NCI-H526 treated with DMSO at 0.1 percent for 48 hours (cell line): ENCODE measurements around the gene PSG1.
A peak's percentile ranks its signal among the peaks of the same experiment; 100 is the strongest.
"Not testable (repeated sequence)": the region's sequence is repeated elsewhere in the genome, so short reads cannot be mapped to it uniquely, and the experiment has no call there.

Source experiments
- DNase-seq: peaks from one replicate; lab custom pipeline; 2025; lab: John Stamatoyannopoulos, UW

The PSG1 gene

DNA sequence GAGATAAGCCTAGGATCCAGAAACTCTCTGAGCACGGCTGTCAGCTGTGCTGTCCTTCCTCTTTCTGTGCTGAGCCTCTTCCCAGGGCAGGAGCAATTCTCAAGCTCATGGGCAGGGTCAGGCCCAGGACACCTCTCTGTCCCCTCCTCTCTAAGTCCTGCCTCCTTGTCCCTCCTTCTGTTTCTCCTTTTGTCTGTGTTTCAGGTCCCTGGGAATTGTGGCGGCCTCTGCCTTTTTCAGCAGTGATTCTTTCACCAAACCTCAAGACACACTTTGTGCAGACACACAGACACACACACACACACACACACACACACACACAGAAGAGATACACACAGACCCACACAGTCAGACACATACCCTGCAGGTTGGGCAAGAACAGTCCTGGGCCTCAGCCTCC is at the start of gene PSG1:
Gene PSG1, minus strand, starts transcription at position 101 of the 400 bp plus-strand sequence. CDS start 132 bp downstream, outside the sequence.
- DNase-seq = no peak

- DNase-seq = no peak
Measured at GRCh38 chr19:42928896-42929295, 49.4 kb upstream of the PSG1 start.

GRCh38 chr19:42926781-42927180 is 47.3 kb upstream of the PSG1 start:
- DNase-seq = no peak

DNA sequence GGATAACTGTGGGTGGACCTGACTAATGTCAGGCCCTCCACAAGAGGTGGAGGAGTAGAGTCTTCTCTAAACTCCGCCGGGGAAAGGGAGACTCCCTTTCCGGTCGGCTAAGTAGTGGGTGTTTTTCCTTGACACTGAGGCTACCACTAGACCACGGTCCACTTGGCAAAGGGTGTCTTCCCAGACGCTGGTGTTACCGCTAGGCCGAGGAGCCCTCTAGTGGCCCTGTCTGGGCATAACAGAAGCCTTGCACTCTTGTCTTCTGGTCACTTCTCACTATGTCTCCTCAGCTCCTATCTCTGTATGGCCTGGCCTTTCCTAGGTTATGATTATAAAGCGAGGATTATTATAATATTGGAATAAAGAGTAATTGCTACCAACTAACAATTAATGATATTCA is 43.6 kb upstream of the PSG1 start:
- DNase-seq = peak; percentile 21

GRCh38 chr19:42920971-42921370 is 41.5 kb upstream of the PSG1 start:
- DNase-seq = not testable (repeated sequence)

DNA sequence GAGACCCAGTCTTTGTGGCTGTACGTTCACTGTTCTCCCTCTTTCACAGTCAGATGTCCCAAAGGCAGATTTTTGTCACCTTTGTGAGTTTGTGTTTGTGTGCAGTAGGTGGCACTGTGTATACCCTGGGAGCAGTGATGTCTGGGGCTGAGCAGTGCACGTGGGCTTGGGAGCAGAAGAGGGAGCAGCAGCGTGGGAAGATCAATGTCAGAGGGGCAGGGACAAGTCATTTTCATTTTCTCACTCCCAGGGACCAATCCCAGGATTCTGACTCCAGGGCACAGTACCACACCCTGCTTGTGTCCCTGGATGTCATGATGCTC is 40.2 kb upstream of the PSG1 start:
- DNase-seq = no peak

DNA sequence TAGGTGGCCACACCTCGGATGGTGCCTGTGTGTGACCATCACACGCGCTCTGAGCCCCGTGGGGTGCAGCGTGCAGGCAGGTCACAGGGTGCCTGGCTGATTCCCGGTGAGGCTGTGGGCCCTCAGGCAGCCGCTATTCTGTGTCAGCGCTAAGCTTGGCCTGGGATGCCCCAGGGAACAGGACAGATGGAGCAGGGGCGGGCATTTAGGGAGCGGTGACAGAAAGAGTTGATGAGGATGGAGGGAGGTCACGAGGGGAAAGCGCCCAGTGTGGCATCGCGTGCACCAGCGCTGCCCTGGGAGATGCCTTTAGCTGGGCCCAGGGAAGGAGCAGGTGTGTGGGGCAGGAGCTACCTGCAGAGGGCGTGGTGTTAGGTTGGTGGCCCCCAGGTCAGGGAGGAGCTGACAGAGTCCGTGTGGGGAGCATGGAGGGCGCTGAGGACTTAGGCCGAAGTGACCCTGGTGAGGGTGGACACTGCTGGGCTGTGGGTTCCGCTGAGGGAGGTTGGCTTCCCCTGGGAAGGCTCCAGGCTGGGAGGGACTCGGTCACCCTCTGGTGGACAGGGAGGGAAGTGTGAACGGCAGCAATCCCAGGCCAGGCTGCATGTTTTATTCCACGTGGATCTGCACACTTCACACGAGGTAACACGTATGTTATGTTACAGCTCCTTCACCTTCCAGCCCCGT is 39.7 kb upstream of the PSG1 start:
- DNase-seq = not testable (repeated sequence)

DNA sequence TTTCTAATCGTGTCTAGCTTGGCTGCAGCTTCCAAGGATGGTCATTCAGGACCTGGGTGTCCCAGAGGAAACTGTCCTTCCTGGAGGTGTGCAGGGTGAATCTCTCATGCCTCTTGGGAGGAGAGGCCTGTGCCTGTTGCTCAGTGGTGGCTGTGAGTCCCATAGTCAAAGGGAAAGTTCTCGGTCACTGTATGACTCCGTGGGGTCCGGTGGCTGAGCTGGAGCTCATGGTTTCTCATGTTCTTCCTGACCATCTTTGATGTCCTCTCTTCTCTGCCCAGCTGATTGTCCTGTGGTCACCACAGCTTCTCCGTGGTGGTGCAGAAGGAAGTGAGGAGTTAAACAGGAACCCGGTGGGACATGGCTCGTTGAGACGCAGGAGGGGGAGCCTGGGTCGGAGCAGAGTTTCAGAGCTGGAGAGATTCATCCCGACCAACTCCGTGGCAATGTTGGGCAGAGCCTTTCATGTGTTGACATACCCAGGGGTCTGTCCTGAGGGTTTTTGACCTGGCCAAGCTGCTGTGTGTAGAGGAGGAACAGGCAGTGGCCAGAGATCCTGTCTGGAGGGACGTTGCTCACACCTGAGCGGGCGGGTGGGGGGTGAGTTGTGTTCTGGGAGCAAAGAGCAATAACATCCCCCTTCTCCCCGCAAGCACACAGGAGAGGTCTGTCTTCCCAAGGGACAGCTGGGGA is 39.0 kb upstream of the PSG1 start:
- DNase-seq = not testable (repeated sequence)

DNA sequence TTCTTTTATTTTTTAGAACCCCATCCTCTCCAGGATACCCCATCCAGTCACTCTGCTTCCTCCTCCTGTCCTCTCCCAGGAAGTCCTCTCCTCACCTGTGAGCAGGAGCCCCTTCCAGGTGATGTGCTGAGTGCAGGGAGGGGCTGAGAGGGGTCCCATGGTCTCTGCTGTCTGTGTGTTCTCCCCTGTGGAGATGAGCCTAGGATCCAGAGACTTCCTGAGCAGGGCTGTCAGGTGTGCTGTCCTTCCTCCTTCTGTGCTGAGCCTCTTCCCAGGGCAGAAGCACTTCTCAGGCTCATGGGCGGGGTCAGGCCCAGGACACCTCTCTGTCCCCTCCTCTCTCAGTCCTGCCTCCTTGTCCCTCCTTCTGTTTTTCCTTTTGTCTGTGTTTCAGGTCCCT is 38.1 kb upstream of the PSG1 start, which contains the start of gene PSG6:
Gene PSG6, minus strand, starts transcription at position 261 of the 400 bp plus-strand sequence. Its CDS starts 102 bp downstream, at position 159.
- not testable (repeated sequence) for DNase-seq

DNA sequence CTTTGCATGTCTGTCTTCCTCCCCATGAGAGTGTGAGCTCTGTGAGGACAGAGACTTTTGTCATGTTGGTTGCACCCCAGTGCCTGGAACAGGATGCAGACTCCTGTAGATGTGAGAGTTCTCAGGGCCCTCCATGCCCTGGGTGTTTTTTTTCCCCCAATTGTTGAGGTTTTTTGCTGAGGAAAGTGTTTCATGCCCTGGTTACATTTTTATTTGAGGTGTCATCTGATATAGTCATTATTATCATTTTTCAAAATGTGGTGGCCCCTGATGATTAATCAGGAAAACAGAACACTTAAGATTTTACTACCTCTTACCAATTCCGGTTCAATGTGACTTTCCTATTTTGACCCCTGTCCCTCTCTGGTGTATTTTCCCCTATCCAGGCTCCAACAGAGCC is 37.4 kb upstream of the PSG1 start:
- not testable (repeated sequence) for DNase-seq

DNA sequence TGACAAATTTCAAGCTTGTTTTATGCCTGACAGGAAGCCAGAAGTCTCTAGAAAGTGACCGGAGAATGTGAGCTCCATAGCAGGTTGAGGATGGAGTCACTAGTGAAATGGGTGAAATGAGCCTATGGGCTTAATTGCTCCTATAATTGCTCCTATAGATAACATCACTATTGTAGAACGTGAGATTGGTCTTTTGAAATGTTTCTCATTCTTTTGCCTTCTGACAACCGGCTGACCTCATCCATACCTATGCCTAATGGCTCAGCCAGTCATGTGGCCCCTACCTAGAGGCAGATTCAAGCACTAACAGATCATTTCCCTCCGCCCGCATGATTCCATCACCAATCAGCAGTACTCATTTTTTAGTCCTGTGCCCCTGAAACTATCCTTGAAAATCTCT is 34.0 kb upstream of the PSG1 start:
- DNase-seq = not testable (repeated sequence)

DNA sequence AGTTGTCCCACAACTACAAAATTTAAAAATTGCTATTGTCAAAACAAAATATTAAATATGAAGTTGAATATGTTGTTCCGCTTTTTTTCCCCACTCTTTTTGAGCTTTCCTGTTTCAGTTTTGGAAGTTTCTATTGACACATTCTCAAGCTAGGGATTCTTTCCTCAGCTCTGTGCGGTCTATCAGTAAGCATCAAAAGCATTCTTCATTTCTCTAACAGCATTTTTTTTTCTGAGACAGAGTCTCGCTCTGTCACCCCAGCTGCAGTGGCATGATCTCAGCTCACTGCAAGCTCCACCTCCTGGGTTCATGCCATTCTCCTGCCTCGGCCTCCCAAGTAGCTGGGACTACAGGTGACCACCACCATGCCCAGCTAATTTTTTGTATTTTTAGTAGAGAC is 33.4 kb upstream of the PSG1 start:
- DNase-seq = not testable (repeated sequence)

DNA sequence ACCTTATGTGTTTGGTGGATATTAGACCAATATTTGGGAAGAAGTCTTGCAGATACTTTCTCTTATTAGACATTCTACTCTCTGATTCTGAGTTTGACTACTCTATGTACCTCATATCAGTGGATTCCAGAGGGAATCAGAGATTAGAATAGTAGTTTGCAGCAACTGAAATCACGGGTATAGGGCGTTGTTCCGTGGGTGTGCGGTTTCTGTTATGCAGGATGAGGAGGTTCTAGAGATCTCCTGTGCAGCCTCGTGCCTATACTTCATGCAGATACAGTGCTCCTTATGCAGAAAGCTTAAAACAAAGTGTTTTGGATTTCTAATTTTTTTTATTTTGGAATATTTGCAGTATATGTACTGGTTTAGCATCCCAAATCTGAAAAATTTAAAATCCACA is 32.2 kb upstream of the PSG1 start:
- not testable (repeated sequence) for DNase-seq

- DNase-seq = not testable (repeated sequence)
Measured at GRCh38 chr19:42906162-42906561, 26.6 kb upstream of the PSG1 start.

GRCh38 chr19:42900561-42900960 is 21.0 kb upstream of the PSG1 start:
- DNase-seq = not testable (repeated sequence)

GRCh38 chr19:42899674-42900073 is 20.2 kb upstream of the PSG1 start:
- not testable (repeated sequence) for DNase-seq

- not testable (repeated sequence) for DNase-seq
Measured at GRCh38 chr19:42899110-42899509, 19.6 kb upstream of the PSG1 start.

GRCh38 chr19:42898656-42899055 is 19.1 kb upstream of the PSG1 start:
- not testable (repeated sequence) for DNase-seq

DNA sequence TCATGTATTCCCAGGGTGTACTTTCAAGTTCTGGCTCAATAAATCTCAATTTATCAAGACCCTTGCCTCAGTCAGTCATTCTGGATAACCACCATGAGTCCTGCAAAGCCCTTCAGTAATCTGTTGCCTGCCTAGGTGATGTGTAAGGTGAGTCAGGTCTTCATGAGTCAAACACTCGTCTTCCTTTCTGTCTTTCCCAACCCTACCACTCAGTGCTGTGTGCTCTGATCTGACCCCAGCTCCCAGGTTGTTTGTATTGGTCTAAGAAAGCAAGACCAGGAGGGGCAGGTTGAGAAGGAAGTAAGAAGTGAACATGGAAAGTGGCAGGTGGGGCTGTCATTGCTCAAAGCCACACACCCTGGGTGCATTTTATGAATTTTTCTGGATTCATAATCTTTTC is 18.2 kb upstream of the PSG1 start:
- not testable (repeated sequence) for DNase-seq

DNA sequence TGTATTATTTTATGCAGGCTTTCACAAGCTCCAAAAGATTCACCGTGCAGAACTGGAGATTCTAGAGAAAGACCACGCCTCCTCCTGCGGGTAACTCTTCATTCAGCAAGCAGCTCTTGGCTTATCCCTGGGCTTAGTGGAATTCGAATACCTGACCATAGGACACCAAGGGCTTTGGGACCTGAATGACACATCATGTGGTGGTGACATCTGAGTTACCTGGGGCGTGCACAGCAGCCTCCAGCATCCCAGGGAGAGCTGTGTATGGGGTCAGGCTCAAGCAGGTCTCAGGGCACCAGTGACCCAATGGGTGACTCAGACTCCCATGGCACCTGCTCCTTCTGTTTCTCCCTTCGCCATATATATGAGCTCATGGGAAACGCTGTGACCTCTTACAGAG is 10.9 kb upstream of the PSG1 start:
- DNase-seq = not testable (repeated sequence)

GRCh38 chr19:42887876-42888445 is 8.4 kb upstream of the PSG1 start:
- DNase-seq = not testable (repeated sequence)

DNA sequence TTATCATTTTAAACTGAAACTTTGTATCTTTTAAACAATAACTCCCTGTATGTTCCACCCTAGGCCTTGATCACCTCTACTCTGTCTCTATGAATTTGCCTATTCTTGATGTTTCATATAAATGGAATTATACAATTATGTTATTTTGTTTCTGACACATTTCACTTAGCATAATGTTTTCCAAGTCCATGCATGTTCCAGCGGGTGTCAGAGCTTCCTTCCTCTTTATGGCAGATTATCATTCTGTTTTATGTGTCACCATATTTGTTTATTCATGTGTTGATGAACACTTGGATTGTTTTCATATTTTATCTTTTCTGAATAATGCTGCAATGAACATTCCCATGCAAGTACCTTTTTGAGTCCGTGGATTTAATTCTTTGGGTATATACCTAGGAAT is 3.2 kb upstream of the PSG1 start:
- DNase-seq = not testable (repeated sequence)

DNA sequence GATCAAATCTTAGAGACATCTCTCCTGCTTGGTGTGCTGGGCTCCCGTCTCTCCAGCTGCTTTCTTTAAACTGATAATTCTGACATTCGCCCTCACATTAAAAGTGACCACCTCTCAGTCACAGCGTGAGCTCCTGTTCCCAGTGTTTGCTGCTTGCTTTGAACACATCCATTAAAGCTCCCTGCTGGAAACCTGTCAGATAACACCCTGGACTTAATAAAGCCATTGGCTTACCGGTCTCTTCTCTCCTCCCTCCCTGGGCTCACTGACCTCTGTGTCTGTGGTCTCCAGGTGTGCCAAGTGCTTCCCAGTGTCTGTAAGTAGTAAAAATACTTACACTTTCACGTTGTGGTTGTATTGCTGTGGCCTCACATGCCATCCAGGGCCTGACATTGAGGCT is 2.5 kb upstream of the PSG1 start:
- DNase-seq = not testable (repeated sequence)
